PFSK-1 (cell line): ENCODE data around the gene PAAF1.

Experiments
- FOXP2 ChIP-seq: optimal IDR thresholded peaks from 2 replicates; pipeline ENCODE3; 2011; ENCODE audit warnings: borderline replicate concordance, control low read depth, inconsistent platforms; ENCODE audit not compliant: insufficient read depth; ENCODE audit errors: extremely low read length, extremely low read depth
- POLR2AphosphoS5 ChIP-seq: IDR thresholded peaks from 2 replicates; pipeline ENCODE4 v1.6.1; 2012; ENCODE audit warnings: low read depth, mild to moderate bottlenecking, control low read depth, low read length, moderate library complexity
- SIN3A ChIP-seq: IDR thresholded peaks from 2 replicates; pipeline ENCODE4 v1.6.1; 2012; ENCODE audit warnings: mild to moderate bottlenecking, low read length, moderate library complexity, borderline replicate concordance; ENCODE audit not compliant: insufficient read depth
- TAF1 ChIP-seq: IDR thresholded peaks from 2 replicates; pipeline ENCODE4 v1.6.1; 2012; ENCODE audit warnings: low read length, control low read depth, borderline replicate concordance; ENCODE audit not compliant: insufficient read depth
- TF ChIP-seq, protein P1 (sequence below), 2 experiments: IDR thresholded peaks; 2 replicates each; pipeline versions ENCODE4 v1.6.1 to v1.8.0; 2011 to 2012; ENCODE audit warnings: low read depth in 2 of 2, low read length in 2 of 2, control low read depth in 1 of 2, inconsistent platforms in 1 of 2, mild to moderate bottlenecking in 1 of 2, moderate library complexity in 1 of 2; ENCODE audit not compliant: insufficient read depth in 1 of 2

Gene PAAF1

DNA sequence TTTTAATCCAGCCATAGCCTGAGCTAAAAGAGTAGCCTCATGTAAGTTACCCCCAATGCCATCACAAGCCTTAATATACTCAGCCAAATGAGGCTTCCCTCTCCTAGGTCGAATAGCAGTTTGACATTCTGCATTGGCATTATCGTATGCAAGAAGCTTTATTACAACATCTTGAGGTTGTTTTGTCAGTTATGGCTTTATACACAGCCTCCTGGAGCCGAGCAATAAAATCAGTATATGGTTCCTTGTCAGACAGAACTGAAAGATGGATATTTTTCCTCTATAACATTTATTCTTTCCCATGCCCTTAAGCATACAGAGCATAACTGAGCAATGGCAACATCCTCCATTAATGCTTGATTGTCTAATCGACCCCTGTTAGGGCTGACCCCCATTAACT lies 68.6 kb downstream of the PAAF1 start:
- TF ChIP-seq SIN3A (no peak), FOXP2 (no peak), TAF1 (no peak), POLR2AphosphoS5 (no peak)
- TF ChIP-seq, protein P1, sequence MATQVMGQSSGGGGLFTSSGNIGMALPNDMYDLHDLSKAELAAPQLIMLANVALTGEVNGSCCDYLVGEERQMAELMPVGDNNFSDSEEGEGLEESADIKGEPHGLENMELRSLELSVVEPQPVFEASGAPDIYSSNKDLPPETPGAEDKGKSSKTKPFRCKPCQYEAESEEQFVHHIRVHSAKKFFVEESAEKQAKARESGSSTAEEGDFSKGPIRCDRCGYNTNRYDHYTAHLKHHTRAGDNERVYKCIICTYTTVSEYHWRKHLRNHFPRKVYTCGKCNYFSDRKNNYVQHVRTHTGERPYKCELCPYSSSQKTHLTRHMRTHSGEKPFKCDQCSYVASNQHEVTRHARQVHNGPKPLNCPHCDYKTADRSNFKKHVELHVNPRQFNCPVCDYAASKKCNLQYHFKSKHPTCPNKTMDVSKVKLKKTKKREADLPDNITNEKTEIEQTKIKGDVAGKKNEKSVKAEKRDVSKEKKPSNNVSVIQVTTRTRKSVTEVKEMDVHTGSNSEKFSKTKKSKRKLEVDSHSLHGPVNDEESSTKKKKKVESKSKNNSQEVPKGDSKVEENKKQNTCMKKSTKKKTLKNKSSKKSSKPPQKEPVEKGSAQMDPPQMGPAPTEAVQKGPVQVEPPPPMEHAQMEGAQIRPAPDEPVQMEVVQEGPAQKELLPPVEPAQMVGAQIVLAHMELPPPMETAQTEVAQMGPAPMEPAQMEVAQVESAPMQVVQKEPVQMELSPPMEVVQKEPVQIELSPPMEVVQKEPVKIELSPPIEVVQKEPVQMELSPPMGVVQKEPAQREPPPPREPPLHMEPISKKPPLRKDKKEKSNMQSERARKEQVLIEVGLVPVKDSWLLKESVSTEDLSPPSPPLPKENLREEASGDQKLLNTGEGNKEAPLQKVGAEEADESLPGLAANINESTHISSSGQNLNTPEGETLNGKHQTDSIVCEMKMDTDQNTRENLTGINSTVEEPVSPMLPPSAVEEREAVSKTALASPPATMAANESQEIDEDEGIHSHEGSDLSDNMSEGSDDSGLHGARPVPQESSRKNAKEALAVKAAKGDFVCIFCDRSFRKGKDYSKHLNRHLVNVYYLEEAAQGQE (IDR thresholded peaks at IDR 0.05; ENCODE audit: insufficient read depth in 1 of 2, low read depth in 2 of 2, low read length in 2 of 2), result no peak

DNA sequence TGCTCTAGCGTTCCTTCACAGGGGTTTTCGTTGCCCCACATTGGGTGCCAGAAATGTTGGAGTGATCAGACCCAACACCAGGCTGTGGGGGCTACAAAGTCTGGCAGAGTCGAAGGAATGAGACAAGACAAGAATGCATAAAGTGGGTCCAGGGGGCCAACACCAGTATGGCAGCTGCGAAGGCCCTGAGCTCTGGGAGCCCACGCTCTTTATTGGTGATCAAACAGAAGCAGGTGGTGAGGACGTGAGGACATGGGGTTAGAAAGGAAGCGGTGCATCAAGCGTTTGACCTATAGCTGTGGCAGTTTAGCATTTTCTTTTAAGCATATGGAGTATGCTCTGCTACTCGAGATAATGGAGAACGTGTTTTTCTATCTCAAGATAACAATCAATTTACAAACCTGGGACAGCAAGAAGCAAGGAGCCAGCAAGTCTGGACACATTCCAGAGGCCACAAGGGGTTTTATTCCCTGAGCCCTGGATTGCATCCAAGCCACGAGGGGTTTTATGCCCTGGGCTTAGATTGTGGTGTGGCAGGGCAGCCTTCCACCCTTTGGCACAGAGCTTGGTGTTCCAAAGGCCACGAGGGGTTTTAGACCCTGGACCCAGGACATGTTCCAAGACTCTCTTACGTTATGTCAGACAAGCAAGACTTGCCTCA lies 70.1 kb downstream of the PAAF1 start:
- TF ChIP-seq POLR2AphosphoS5 (no peak), FOXP2 (no peak), TAF1 (no peak), SIN3A (no peak)
- TF ChIP-seq, protein P1 (IDR thresholded peaks at IDR 0.05; ENCODE audit: insufficient read depth in 1 of 2, low read depth in 2 of 2, low read length in 2 of 2), result no peak

DNA sequence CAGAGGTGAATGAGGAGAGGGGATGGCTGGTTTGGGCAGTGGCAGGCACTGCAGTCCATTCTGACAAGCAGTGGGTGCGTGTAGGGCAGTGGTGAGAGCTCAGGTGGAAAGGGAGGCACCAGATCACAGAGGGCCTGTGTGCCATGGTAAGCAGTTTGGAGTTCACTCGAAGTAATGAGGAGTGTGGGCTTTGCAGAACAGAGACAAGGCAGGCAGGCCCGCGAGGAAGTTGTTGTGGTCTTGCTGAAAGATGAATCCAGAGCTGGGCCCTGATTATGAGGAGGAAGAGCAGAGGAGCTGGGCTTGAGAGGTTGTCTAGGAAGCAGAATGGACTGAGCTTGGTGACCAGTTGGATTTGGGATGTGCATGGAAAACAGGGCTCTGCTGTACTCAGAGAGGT lies 72.4 kb downstream of the PAAF1 start:
- TF ChIP-seq, protein P1 (IDR thresholded peaks at IDR 0.05; ENCODE audit: insufficient read depth in 1 of 2, low read depth in 2 of 2, low read length in 2 of 2), result no peak
- TF ChIP-seq SIN3A (no peak), TAF1 (no peak), FOXP2 (no peak), POLR2AphosphoS5 (no peak)

DNA sequence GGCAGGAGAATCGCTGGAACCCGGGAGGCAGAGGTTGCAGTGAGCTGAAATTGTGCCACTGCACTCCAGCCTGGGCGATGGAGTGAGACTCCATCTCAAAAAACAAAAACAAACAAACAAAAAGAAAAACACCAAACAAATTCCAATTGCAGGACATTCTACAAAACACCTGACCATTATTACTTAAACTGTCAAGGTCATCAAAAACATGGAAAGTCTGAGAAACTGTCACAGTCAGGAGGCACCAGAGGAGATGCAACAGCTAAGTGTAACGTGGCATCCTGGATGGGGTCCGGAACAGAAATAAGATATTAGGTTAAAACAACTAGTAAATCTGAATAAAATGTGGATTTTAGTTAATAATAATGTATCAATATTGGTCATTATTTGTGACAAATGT lies 73.1 kb downstream of the PAAF1 start:
- no peak for TF ChIP-seq POLR2AphosphoS5
- TF ChIP-seq FOXP2, result no peak
- no peak for TF ChIP-seq SIN3A
- no peak for TF ChIP-seq TAF1
- TF ChIP-seq, protein P1 (IDR thresholded peaks at IDR 0.05; ENCODE audit: insufficient read depth in 1 of 2, low read depth in 2 of 2, low read length in 2 of 2), result no peak
